Measurements from ENCODE around the gene LGR6. TPM values are rescaled to one million over a fixed set of nuclear protein-coding genes. Genes with fewer than 3 reads are reported as not detected.
"Not testable (repeated sequence)": the region's sequence is repeated elsewhere in the genome, so short reads cannot be mapped to it uniquely, and the experiment has no call there.

LGR6 gene
- total RNA-seq, 2 donors from 2014 or later, result 1.3 to 1.6 TPM

DNA sequence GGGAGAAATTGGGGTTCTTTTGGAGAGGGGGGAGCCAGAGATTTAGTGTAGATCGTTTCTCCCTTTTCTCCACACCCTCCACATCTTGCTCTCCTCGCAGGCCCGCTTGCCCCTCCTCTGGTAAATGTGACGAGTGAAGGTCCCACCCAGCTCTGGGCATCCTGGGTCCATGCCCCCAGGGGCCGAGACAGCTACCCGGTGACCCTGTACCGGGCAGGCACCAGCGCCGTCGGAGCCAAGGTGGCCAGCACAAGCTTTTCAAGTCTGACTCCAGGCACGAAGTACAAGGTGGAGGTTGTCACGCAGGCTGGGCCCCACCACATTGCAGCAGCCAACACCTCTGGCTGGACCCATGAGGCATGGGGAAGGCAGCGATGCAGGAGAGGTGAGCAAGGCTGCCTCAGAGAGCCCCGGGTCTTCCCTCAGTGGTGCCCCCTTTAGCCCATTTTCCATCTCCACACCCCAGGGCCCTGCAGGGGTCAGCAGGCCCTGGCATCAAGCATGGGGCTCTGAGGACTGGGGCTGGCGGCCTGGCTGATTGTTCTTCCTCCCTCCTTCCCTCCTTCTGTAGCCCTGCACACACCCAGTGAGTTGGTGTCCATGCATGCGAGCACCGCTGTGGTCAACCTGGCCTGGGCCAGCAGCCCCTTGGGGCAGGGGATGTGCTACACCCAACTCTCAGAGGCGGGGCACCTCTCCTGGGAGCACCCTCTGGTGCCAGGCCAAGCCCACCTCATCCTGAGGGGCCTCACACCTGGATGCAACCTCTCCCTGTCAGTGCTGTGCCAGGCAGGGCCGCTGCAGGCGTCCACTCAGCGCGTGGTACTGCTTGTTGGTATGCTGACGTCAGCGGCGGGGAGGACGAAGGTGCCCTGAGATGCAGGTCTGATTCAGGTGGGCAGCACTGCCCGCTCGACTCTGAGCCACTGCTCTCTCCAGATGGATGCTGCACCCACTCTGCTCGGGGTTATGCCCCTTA is 16.4 kb upstream of the LGR6 start:
- no peak for DNase-seq
- no peaks in the 10 kb centered on the region for H3K9me3 ChIP-seq
- H3K36me3 ChIP-seq, result no peaks in the 10 kb centered on the region
- intact Hi-C loops (cut with DNase I), result no loop called here
- no peak overlapping the region for H3K9ac ChIP-seq (ENCODE audit: low read depth in 2 of 2, low read length in 2 of 2)
- TF ChIP-seq, protein P1, sequence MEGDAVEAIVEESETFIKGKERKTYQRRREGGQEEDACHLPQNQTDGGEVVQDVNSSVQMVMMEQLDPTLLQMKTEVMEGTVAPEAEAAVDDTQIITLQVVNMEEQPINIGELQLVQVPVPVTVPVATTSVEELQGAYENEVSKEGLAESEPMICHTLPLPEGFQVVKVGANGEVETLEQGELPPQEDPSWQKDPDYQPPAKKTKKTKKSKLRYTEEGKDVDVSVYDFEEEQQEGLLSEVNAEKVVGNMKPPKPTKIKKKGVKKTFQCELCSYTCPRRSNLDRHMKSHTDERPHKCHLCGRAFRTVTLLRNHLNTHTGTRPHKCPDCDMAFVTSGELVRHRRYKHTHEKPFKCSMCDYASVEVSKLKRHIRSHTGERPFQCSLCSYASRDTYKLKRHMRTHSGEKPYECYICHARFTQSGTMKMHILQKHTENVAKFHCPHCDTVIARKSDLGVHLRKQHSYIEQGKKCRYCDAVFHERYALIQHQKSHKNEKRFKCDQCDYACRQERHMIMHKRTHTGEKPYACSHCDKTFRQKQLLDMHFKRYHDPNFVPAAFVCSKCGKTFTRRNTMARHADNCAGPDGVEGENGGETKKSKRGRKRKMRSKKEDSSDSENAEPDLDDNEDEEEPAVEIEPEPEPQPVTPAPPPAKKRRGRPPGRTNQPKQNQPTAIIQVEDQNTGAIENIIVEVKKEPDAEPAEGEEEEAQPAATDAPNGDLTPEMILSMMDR (IDR thresholded peaks at IDR 0.05), result no peak
- no peaks in the 10 kb centered on the region for H3K4me1 ChIP-seq
- H3K27me3 ChIP-seq, result no peaks in the 10 kb centered on the region
- H3K4me3 ChIP-seq, result no peak overlapping the region
- no peak overlapping the region for H3K27ac ChIP-seq

DNA sequence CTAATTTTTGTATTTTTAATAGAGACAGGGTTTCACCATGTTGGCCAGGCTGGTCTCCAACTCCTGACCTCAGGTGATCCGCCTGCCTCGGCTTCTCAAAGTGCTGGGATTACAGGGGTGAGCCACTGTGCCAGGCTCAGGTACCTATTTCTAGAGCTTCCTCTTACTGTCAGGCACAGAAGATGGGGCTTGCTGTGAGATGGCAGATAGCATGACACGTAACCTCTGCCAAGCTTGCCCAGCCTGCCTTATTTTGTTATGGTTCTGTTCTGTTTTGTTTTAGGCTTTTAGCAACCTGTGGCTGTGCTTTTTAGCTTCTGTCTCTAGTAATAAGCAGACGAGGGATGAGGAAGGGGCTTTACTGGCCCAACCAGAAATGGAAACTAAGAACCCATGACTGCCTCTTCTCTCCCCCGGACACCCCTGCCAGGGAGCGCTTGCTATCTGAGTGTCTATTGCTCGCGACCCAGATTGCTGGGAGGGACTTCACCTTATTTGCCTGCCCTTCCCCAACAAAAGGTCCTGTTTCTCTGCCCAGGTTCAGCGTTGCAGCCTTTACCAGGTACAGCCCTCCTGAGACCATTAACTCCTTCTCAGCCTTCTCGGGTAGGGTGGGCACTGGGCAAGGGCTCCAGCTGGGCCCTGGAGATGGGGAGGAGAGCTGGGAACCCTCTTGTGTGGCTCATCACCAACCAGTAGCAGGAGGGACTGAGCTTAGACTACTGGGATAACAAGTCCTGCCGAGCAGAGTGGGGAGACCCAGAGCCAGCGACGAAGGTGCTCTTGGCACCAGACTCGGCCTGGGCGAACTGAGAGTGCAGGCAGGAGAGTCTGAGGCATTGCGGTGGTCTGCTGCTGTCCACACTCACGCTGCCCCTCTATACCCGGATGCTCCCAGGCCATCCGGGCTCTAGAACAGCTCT is 13.5 kb upstream of the LGR6 start:
- TF ChIP-seq, protein P1 (IDR thresholded peaks at IDR 0.05), result no peak
- Histone ChIP-seq H3K4me3 (no peak overlapping the region), H3K4me1 (no peaks in the 10 kb centered on the region), H3K27me3 (no peaks in the 10 kb centered on the region), H3K9ac (ENCODE audit: low read depth in 2 of 2, low read length in 2 of 2) (no peak overlapping the region), H3K36me3 (no peaks in the 10 kb centered on the region), H3K9me3 (no peaks in the 10 kb centered on the region), H3K27ac (no peak overlapping the region)
- DNase-seq, result no peak
- intact Hi-C loops (cut with DNase I), result no loop called here

DNA sequence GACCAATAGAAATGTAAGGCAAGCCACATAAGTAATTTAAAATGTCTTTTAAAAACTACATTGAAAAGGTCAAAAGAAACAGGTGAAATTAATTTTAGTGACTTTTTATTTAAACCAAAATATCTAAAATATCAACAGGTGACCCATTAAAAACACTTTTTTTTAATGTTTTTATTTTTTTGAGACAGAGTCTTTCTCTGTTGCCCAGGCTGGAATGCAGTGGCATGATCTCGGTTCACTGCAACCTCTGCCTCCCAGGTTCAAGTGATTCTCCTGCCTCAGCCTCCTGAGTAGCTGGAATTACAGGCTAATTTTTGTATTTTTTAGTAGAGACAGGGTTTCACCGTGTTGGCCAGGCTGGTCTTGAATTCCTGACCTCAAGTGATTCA is 12.9 kb upstream of the LGR6 start:
- H3K9ac ChIP-seq (ENCODE audit: low read depth in 2 of 2, low read length in 2 of 2); H3K27me3 ChIP-seq; H3K9me3 ChIP-seq; H3K27ac ChIP-seq; H3K36me3 ChIP-seq; H3K4me1 ChIP-seq; intact Hi-C loops (cut with DNase I); DNase-seq; H3K4me3 ChIP-seq: not testable (repeated sequence)

DNA sequence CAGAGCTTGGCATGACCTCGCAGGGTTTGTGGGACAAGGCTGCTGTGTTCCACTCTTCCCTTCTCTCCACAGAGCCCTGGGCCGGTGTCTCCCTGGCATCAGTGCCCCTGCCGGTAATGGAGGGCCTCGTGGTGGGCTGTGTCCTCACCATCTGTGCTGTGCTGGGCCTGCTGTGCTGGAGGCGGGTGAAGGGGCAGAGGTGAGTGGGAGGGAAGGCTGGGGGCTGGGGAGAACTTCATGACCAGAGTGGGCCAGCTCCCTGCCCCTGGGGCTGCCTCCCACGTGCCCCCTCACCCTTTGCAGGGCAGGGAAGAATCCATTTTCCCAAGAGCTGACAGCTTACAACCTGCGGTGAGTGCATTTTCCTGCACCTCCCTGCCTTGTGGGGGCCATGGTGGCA is 12.0 kb upstream of the LGR6 start:
- Histone ChIP-seq H3K36me3 (no peaks in the 10 kb centered on the region), H3K9me3 (no peaks in the 10 kb centered on the region), H3K27me3 (no peaks in the 10 kb centered on the region), H3K9ac (ENCODE audit: low read depth in 2 of 2, low read length in 2 of 2) (no peak overlapping the region), H3K27ac (no peak overlapping the region), H3K4me3 (no peak overlapping the region), H3K4me1 (no peaks in the 10 kb centered on the region)
- intact Hi-C loops (cut with DNase I), result no loop called here
- TF ChIP-seq, protein P1 (IDR thresholded peaks at IDR 0.05), result no peak
- DNase-seq, result no peak

DNA sequence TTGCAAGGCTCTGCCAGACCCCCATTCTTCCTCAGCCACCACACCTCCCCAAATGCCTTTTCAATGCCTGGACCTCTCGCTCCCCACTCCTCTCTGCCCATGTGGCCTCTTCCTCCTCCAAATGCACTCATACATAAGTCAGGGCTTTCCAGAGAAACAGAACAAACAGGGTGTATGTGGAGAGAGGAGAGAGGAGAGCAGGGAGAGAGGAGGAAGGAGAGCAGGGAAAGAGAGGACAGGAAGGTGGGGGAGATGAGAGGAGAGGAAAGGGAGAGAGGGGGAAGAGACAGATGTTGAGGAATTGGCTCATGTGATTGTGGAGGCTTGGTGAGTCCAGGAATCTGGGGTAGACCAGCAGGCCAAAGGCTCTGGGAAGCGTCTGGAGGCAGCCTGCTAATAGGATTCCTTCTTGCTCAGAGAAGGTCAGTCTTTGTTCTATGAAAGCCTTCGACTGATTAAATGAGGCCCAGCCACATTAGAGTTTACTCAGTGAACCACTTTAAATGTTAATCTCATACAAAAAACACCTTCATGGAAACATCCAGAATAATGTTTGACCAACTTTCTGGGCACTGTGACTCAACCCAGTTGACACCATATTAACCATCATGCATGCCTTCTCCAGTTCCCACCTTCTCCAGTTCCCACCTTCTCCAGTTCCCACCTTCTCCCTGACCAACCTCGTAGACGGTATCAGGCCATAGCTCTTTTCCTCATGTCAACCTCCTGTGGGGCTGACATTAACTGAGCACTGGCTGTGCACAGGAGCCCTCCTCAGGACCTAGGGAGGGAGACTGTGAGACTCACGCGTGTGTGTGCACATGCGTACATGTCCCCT is 11.3 kb upstream of the LGR6 start:
- Histone ChIP-seq H3K36me3 (no peaks in the 10 kb centered on the region), H3K4me1 (no peaks in the 10 kb centered on the region), H3K27me3 (no peaks in the 10 kb centered on the region), H3K9me3 (no peaks in the 10 kb centered on the region), H3K9ac (ENCODE audit: low read depth in 2 of 2, low read length in 2 of 2) (no peak overlapping the region), H3K4me3 (no peak overlapping the region), H3K27ac (no peak overlapping the region)
- TF ChIP-seq, protein P1 (IDR thresholded peaks at IDR 0.05), result no peak
- no peak for DNase-seq
- intact Hi-C loops (cut with DNase I), result no loop called here
